HK-2 (cell line): ENCODE measurements around the gene CACNA2D2.

ENCODE experiments used
- DNase-seq: peaks from one replicate; pipeline ENCODE4 v3.0.0-alpha.2; 2018; ENCODE audit not compliant: unreplicated experiment

CACNA2D2 gene

DNA sequence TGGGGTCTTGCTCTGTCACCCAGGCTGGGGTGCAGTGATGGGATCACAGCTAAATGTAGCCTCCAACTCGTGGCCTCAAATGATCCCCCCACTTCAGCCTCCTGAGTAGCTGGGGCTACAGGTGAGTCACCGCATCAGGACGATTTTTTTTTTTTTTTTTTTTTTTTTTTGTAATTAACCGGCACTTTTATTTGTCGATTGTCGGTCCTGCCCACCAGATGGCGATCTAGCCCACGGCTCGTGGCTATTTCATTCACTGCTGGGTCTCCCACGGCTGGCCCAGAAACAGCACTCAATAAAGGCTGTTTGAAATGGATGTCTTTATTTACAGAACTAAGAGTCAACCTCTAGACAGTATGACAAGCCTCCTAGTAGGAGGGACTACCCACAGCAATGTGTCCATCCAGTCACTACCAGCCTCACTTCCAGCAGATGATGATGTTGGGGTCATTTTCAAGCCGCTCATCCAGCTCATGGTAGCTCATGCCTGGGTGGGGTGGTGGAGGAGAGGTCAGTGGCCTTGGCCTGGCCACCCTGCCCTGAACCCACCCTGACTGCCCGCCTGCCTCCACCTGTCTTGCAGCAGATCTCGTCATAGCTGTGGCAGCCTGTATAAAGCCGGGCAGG lies 156.1 kb downstream of the CACNA2D2 start:
- peak; percentile 64 for DNase-seq

GRCh38 chr3:50345586-50346234 lies 157.7 kb downstream of the CACNA2D2 start, which contains the start of gene ZMYND10:
TSS of gene ZMYND10 (minus strand) at chr3:50345732. CDS start at chr3:50345579, 153 bp downstream.
- DNase-seq = no peak

- DNase-seq = no peak
These were observed 158.4 kb downstream of the CACNA2D2 start for GRCh38 chr3:50345008-50345407.

GRCh38 chr3:50342813-50343633 lies 160.4 kb downstream of the CACNA2D2 start:
- no peak for DNase-seq

DNA sequence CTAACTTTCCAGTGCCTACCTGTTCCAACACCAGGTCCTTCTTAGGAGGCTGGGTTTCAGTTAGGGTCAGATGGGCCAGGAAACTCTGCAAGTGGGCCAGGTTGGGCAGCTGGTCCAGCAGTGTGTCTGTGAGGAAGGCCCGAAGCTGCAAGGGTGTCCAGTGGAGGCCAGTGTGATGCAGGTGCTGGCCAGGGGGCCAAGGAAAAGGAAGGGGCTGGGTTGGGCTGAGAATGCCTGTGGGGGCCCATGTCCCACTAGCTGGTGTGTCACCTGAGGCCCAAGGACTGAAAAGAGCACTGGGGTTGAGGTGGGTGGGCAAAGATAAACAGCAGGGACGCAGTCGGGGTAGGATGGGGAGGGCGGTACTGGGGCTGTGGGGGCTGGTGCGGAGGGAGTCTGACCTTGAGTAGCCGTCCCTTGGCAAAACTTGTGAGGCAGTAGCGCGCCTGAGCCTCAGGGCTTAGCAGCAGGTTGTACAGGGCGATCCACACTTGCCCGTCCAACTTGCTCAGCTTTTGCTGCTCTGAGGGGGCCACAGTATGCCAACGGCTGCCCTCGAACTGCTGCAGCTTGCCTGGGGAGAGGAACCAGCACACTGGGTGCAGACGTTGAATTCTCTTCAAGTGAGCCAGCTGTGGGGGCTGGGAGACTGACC lies 161.3 kb downstream of the CACNA2D2 start:
- no peak for DNase-seq

DNA sequence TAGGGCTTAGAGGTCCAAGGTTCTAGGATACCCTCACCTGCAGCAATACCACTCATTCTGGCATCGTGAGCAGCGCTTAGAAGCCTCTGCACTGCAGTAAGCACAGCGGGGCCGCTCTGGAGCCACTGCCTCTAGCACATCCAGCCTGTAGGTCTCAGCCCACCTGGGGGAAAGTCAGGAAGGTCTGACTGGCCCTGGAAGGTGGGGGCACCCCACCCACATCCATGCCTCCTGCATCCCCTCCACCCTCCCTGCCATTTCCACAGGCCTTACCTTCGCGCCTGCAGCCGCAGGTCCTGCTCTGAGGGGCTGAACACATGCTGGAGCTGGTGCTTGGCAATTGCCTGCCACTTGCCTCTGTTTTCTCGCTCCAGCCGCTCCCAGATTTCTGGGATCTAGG lies 161.9 kb downstream of the CACNA2D2 start:
- no peak for DNase-seq

- no peak for DNase-seq
These were observed 162.7 kb downstream of the CACNA2D2 start, which contains the start of gene RASSF1 for GRCh38 chr3:50340448-50341329. TSS of gene RASSF1 (minus strand) at chr3:50340836. CDS start at chr3:50340805, 31 bp downstream.

DNA sequence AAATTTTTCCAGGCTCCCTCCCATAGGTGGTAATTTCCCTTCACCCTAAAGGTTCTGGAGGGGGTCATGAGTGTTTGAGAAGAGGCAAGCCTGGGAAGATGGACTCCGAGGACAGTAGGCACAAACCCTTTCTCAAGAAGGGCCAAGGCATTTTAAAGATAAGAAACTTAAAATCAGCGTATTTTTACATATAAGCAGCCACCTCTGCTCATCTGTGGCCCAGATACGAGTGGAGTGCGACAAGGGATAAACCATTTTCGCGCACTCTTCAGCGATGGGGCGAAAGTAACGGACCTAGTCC lies 163.3 kb downstream of the CACNA2D2 start:
- no peak for DNase-seq

DNA sequence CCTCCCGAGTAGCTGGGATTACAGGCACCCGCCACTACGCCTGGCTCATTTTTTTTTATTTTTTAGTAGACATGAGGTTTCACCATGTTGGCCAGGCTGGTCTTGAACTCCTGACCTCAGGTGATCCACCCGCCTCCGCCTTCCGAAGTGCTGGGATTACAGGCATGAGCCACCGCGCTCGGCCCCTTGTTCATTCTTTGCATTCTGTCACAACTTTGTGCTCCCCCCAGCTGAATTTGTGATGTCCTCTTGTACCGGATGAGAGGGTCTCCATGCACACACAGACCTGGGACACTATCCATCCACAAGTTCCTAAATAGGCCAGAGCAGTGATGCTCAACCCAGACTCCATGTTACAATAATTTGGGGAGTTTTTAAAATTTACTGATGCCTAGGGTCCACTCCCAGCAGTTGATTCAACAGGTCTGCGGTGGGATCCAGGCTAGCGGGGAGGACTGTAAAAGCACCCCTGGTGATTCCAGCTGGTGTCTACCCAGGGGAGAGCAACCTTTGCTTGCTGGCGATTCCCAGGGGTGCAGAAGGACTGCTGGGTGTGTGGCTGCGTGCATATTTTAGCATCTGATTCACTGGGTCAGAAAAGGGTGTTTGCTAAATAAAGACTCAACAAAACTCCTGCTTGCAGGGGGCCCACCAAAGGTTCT lies 163.8 kb downstream of the CACNA2D2 start:
- DNase-seq = no peak

- no peak for DNase-seq
These were observed 164.5 kb downstream of the CACNA2D2 start for GRCh38 chr3:50338965-50339364.

DNA sequence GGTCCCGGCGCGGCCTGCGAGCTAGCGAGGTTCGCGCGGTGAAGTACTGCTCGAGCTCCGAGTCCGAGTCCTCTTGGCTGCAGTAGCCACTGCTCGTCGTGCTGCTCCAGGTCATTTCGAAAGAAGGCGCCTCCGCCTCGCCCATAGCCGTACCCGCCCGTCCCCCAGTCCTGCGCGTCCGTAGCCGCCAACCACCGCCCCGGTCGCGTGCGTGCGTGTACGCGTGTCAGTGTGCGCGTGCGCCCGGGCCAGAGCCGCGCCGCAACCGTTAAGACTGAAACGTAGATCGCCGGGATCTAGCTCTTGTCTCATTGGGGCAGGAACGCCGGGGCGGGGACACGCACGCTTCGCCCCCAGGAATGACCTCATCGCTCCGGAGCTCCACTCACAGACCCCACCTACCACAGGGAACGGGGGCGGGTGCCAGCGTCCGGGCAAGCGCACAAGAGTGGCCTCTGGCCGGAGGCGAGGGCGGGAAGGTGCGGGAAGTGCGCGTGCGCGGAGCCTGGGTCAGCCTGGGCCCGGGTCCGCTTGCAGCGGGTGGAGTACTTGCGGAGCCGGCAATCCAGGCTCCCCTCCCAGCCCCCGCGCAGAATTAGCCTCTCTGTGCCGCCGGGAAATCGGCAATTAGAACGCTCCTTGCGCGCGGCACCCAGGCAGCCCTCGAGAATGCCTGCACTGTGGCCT lies 166.1 kb downstream of the CACNA2D2 start:
- peak; percentile 96 for DNase-seq

DNA sequence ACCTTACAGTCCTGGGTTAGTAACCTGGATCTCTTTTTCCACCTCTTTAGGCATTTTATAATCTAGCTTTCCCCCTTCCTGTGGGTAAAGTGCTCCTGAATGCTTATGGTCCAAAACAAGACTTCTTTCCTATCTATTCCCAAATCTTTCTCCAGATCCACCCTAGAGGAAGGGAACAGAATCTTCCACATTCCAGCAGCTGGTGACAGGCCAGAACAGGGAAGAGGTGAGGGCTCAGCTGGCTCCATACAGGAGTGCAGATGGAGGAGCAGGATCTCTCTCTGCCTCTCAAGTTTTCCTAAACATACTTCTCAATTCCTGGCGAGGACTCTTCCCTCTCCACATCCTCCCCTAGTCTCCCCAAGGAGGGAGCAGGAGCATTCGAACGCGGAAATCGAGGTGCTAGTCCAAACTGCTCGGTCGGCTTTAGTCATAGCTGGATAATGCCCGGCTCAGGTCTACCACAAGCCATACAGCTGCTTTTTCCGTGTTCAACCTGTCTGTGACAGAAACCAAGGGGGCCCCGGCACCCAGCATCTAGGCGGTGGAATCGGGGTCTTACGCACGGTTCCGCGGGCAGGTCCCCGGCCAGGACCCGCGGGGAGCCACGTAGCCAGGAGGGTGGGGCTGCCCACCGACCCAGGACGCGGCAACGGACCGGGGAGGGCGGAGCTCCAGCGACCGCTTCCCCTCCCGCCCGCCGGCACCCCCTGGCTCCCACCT lies 166.8 kb downstream of the CACNA2D2 start:
- DNase-seq = no peak

GRCh38 chr3:50334339-50335075 lies 168.9 kb downstream of the CACNA2D2 start:
- DNase-seq = no peak

- DNase-seq = no peak
These were observed 169.6 kb downstream of the CACNA2D2 start for GRCh38 chr3:50333744-50334328.

DNA sequence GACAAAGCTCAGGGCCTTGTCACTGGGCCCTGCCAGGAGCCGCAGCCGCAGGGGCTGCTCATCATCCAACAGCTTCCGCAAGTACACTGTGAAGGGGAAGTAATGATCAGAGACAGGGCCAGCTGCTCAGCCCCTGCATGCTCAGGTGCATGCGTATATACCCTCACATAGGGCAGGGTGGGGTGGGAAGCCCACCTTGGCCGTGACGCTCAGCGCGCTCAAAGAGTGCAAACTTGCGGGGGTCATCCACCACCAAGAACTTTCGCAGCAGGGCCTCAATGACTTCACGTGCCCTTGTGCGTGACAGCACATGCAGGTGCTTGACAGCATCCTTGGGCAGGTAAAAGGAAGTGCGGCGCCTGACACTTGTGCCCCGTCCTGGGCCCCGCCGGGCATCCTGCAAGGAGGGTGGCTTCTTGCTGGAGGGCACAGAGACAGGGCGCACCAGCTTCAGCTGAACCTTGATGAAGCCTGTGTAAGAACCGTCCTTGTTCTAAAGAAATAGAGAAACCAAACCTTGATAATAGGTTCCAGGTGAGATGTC lies 172.0 kb downstream of the CACNA2D2 start:
- no peak for DNase-seq

GRCh38 chr3:50330330-50330729 lies 173.1 kb downstream of the CACNA2D2 start:
- DNase-seq = no peak

- peak; percentile 93 for DNase-seq
These were observed 175.3 kb downstream of the CACNA2D2 start, which contains the start of gene TUSC2 for GRCh38 chr3:50327943-50328691. TSS of gene TUSC2 (minus strand) at chr3:50328223. CDS start at chr3:50328099, 124 bp downstream.
